Testis (tissue), 2 donors: ENCODE results near the gene RGS13.

Experiments
- POLR2A ChIP-seq: fragments of 450-650 bp; IDR thresholded peaks from one replicate; pipeline ENCODE4 v1.6.1; 2017; ENCODE audit warnings: antibody characterized with exemption, mild to moderate bottlenecking, moderate library complexity
- TF ChIP-seq, protein P1 (sequence below), 3 experiments: fragments of 450-650 bp in 2 of 3; fragments of 200-600 bp in 1 of 3; sonication (generic) in 1 of 3; IDR thresholded peaks; one replicate each; pipeline ENCODE4 v1.5.1; 2016 to 2019; ENCODE audit warnings: antibody characterized with exemption in 3 of 3, mild to moderate bottlenecking in 2 of 3, moderate library complexity in 1 of 3

DNA sequence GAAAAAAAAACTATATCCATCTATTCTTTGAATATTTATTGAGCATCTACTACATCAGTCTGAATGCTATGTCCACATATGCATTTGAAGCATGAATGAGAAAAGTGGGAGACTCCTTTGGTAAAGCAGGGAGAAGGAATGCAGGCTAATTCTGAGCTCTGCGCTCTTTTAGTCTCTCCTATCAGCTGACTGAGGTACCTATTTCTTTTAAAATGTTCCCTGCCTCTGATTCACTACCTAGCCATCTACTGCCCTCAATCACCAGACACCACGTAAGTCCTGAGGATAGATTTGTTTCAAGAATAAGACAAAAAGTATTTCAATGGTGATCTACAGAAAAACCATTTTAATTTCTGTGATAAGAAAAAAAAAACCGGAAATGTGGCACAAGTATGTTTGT lies 3.8 kb upstream of the RGS13 start:
- TF ChIP-seq, protein P1, sequence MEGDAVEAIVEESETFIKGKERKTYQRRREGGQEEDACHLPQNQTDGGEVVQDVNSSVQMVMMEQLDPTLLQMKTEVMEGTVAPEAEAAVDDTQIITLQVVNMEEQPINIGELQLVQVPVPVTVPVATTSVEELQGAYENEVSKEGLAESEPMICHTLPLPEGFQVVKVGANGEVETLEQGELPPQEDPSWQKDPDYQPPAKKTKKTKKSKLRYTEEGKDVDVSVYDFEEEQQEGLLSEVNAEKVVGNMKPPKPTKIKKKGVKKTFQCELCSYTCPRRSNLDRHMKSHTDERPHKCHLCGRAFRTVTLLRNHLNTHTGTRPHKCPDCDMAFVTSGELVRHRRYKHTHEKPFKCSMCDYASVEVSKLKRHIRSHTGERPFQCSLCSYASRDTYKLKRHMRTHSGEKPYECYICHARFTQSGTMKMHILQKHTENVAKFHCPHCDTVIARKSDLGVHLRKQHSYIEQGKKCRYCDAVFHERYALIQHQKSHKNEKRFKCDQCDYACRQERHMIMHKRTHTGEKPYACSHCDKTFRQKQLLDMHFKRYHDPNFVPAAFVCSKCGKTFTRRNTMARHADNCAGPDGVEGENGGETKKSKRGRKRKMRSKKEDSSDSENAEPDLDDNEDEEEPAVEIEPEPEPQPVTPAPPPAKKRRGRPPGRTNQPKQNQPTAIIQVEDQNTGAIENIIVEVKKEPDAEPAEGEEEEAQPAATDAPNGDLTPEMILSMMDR (IDR thresholded peaks at IDR 0.05): no peak
- TF ChIP-seq POLR2A: no peak
